WERI-Rb-1 (cell line): ENCODE results near the gene CD79B.

ENCODE experiments used
- DNase-seq: peaks from one replicate; pipeline ENCODE4 v3.0.0-alpha.2; 2020
- H3K27ac ChIP-seq: fragments of 250-450 bp; sonication (Bioruptor Pico); 2 replicates; pipeline ENCODE4 v1.5.1; 2020; ENCODE audit warnings: mild to moderate bottlenecking, moderate library complexity
- H3K27me3 ChIP-seq: fragments of 250-450 bp; sonication (Bioruptor Pico); 2 replicates; pipeline ENCODE4 v1.5.1; 2021; ENCODE audit warnings: mild to moderate bottlenecking, low read depth, moderate library complexity; ENCODE audit not compliant: insufficient read depth, severe bottlenecking
- H3K36me3 ChIP-seq: fragments of 250-450 bp; sonication (Bioruptor Pico); 2 replicates; pipeline ENCODE4 v1.5.1; 2020; ENCODE audit warnings: mild to moderate bottlenecking, moderate library complexity
- H3K4me3 ChIP-seq: 2 replicates; pipeline ENCODE4 v1.5.1; 2011; ENCODE audit warnings: low read depth, mild to moderate bottlenecking, control low read depth, low read length
- H3K9me3 ChIP-seq: fragments of 250-450 bp; sonication (Bioruptor Pico); 2 replicates; pipeline ENCODE4 v1.5.1; 2021; ENCODE audit warnings: mild to moderate bottlenecking, moderate library complexity; ENCODE audit not compliant: severe bottlenecking
- TF ChIP-seq, protein P1 (sequence below): IDR thresholded peaks from 2 replicates; pipeline ENCODE4 v1.5.1; 2011; ENCODE audit warnings: low read depth, mild to moderate bottlenecking, control low read depth, inconsistent platforms, low read length

CD79B gene

DNA sequence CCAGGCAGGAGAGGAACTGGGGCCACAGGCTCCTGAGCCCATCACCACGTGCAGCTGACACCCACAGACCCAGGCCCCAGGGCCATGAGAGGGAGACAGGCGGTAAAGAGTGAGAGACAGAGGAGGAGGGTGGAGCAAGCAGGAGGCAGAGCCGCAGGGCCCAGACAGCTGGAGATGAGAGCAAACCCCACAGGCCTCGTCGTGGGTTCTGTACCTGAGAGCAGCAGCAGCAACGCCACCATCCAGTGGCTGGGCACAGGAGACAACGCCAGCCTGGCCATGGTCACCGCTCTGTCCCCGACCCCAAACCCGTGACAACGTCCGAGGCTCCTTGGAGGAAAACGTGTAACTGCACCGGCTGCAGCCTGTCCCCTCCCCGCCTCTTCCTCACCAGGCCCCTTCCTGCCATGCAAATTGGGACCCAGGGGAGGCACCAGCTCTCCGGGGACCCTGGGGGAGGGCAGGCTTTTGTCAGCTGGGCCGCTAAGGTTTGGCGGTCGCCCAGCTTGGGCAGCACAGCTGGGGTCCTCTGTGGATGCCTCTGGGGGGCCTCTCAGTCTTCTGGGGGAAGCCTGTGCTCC is at the start of gene CD79B:
Gene CD79B, minus strand, starts transcription at position 351 of the 581 bp plus-strand sequence. Its CDS starts 70 bp downstream, at position 281.
- TF ChIP-seq, protein P1, sequence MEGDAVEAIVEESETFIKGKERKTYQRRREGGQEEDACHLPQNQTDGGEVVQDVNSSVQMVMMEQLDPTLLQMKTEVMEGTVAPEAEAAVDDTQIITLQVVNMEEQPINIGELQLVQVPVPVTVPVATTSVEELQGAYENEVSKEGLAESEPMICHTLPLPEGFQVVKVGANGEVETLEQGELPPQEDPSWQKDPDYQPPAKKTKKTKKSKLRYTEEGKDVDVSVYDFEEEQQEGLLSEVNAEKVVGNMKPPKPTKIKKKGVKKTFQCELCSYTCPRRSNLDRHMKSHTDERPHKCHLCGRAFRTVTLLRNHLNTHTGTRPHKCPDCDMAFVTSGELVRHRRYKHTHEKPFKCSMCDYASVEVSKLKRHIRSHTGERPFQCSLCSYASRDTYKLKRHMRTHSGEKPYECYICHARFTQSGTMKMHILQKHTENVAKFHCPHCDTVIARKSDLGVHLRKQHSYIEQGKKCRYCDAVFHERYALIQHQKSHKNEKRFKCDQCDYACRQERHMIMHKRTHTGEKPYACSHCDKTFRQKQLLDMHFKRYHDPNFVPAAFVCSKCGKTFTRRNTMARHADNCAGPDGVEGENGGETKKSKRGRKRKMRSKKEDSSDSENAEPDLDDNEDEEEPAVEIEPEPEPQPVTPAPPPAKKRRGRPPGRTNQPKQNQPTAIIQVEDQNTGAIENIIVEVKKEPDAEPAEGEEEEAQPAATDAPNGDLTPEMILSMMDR, result no peak
- DNase-seq, result no peak
- H3K4me3 ChIP-seq, result no peak within 1 kb of the TSS
- H3K27me3 ChIP-seq, result no peaks in the 10 kb centered on the region
- H3K27ac ChIP-seq, result no peak within 1 kb of the TSS
- no peaks in the 10 kb centered on the region for H3K36me3 ChIP-seq
- no peaks in the 10 kb centered on the region for H3K9me3 ChIP-seq

DNA sequence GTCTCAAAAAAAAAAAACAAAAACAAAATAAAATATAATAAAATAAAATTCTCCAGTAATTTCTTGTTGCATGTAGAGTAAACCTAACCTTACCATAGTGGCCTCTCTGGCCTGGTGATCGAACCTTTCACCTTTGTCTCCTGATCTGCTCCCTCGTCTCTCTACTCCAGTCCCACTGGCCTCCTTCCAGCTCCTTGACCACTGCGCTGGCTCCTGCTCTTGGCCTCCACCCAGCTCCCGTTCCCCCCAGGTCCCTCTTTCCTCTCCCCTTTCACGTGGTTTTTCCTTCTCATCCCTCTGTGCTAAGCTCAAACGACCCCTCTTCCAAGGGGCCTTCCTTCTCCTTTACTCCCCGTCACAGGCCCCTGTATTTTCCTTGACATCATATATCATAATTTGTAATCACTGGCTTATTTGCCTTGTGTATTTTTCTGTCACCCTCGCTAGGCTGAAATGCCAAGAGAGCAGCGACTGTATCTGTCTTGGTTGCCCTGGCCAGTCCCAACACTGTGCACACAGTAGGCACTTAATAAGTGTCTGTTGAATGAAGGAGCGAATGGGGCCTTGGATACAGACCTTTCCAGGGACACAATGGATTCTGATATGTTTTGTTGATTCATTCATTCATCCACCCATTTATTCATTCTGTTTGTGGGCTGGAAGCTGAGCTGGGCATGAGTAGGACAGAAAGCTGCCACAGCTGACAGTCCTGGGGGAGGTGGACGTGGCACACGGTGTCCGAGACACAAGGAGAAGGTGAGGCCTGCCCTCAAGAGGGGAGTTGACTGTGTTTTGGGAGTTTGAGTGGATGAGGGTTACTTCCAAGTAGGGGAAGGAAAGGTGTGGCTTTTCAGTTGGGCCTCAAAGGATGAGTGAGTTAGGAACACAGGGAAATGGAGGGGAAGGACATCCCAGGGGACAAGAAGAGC is 46.4 kb upstream of the CD79B start:
- Histone ChIP-seq H3K27me3 (no peaks in the 10 kb centered on the region), H3K27ac (no peak overlapping the region), H3K9me3 (peaks cover 3% of the 10 kb centered on the region), H3K4me3 (no peak overlapping the region), H3K36me3 (no peaks in the 10 kb centered on the region)
- DNase-seq, result no peak
- TF ChIP-seq, protein P1, result no peak

DNA sequence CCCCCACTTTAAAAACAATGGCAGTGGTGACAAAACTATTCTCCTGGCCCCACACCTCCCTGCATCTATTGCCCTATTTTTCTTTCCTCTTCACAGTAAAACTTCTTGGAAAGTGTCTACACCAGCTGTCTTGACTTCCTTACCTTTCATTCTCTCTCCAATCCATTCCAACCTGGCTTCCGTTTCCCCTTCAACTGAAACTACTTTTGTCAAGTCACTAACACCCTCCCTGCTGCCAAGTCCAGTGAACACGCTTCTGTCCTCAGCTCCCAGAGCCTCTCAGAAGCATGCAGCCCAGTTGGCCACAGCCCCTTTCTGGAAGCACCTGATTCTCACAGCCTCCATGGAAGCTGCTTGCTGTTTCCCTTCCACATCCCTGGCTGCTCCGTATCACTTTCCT is 44.6 kb upstream of the CD79B start:
- TF ChIP-seq, protein P1, result no peak
- H3K27ac ChIP-seq, result no peak overlapping the region
- peaks cover 3% of the 10 kb centered on the region for H3K9me3 ChIP-seq
- H3K4me3 ChIP-seq, result no peak overlapping the region
- no peaks in the 10 kb centered on the region for H3K36me3 ChIP-seq
- no peaks in the 10 kb centered on the region for H3K27me3 ChIP-seq
- DNase-seq, result no peak

DNA sequence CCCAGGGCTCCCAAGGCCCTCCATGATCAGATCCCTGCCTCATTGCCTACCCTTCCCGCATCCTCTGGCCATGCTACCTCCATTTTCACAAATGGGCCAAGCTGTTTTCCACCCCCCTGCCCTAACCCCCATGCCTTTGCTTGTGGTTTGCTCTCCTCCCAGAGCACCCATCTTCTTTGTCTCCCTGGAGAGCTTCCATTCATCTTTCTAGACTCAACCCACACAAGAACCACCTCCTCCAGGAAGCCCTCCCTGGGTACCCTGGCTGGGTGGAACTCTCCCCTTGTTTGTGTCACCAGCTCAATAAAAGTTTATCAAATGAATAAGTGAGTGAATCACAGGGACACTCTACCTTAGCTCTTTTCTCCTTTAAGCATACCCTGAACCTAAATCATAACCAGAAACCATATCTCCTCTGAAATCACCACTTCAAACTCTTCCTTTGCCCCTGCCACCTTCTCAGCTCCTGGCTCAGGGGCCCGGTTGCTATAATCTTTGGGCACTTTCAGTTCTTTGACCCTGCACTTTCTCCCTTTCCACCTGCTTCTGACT is 43.5 kb upstream of the CD79B start:
- DNase-seq, result no peak
- Histone ChIP-seq H3K36me3 (no peaks in the 10 kb centered on the region), H3K27me3 (no peaks in the 10 kb centered on the region), H3K4me3 (no peak overlapping the region), H3K27ac (no peak overlapping the region), H3K9me3 (no peaks in the 10 kb centered on the region)
- TF ChIP-seq, protein P1, result no peak

DNA sequence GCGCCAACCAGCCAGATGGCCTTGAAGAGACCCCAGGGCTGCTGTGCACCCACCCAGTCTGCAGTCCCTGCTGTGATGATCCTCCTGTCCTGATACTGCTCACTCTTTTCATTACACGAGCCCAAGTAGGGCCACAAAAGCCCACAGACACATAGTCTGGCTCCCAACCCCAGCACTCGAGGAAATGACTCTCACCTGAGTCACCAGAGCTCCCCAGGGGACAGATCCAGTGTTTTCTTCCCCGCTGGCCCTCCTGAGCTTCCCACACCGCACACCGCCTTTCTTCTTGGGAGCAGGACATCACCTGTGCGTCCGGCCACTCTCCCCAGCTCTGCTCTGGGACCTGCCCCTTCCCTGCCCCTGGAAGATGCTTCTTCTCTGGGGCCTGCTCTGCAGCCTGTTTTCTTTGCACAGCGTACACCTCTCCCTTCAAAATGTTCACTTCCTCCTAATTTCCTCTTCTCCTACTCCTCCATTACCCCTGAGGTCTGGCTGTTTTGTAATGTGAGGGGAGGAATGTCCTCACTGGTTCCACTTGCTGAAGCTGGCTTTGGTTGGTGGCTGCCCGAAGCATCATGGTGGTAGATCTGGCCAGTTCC is 42.6 kb upstream of the CD79B start:
- Histone ChIP-seq H3K4me3 (no peak overlapping the region), H3K27ac (no peak overlapping the region), H3K9me3 (no peaks in the 10 kb centered on the region), H3K27me3 (no peaks in the 10 kb centered on the region), H3K36me3 (no peaks in the 10 kb centered on the region)
- no peak for DNase-seq
- TF ChIP-seq, protein P1, result no peak
